ENCODE data around the gene ALPI. TPM values are rescaled to one million over a fixed set of nuclear protein-coding genes. Genes with fewer than 3 reads are reported as not detected.

ALPI gene
- polyA plus RNA-seq, 2 donors, result not detected

DNA sequence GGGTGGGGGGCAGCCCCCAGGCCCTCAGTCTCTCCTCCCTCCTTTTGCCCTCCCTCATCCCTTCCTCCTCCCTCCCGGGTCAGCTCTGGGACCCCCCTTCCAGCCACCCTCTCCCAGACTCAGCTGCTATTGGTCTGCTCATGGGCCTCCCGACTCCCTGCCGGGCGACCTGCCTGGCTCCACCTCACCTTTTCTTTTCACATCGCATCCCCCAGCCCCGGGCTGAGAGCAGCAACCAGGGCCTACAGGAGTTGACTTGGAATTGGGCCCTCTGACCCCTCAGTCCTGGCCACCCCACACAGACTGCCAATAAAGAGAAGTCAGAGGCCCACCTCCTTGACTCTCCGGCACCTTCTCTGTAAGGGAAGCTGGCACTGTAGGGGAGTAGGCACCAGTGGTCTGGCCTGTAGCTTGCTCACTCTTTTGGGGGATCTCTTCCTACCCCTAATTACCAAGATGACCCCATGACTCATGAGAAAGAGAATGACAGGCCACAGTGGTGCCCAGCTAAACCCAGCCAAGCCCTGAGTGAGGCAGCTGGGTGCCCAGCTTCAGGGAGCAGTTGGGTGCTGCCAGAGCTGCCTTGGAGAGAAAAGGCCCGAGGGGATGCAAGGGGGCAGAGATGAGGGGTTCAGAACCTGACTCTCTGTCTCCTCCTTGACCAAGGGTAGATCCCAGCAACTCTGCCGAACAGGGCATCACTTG lies 33.7 kb downstream of the ALPI start:
- WGBS, 2 donors, result 73 to 75% methylated on average over 9 of the region's 9 CpGs
- Histone ChIP-seq H3K27me3 (ENCODE audit: control insufficient read depth in 1 of 2, insufficient read depth in 2 of 2, low read length in 2 of 2) (peaks cover 19 to 21% of the 10 kb centered on the region in 2 donors), H3K4me3 (ENCODE audit: low read depth in 1 of 2, low read length in 2 of 2) (no peak overlapping the region), H3K9me3 (ENCODE audit: control insufficient read depth in 2 of 2, insufficient read depth in 1 of 2, low read depth in 1 of 2, low read length in 1 of 2) (no peaks in the 10 kb centered on the region), H3K36me3 (ENCODE audit: control insufficient read depth in 2 of 2, insufficient read depth in 2 of 2, low read length in 1 of 2) (no peaks in the 10 kb centered on the region), H3K4me1 (ENCODE audit: control insufficient read depth in 2 of 2, insufficient read depth in 2 of 2, low read length in 1 of 2) (peaks cover 3 to 7% of the 10 kb centered on the region in 2 donors), H3K27ac (ENCODE audit: low read depth in 2 of 2, low read length in 1 of 2) (no peak overlapping the region)

DNA sequence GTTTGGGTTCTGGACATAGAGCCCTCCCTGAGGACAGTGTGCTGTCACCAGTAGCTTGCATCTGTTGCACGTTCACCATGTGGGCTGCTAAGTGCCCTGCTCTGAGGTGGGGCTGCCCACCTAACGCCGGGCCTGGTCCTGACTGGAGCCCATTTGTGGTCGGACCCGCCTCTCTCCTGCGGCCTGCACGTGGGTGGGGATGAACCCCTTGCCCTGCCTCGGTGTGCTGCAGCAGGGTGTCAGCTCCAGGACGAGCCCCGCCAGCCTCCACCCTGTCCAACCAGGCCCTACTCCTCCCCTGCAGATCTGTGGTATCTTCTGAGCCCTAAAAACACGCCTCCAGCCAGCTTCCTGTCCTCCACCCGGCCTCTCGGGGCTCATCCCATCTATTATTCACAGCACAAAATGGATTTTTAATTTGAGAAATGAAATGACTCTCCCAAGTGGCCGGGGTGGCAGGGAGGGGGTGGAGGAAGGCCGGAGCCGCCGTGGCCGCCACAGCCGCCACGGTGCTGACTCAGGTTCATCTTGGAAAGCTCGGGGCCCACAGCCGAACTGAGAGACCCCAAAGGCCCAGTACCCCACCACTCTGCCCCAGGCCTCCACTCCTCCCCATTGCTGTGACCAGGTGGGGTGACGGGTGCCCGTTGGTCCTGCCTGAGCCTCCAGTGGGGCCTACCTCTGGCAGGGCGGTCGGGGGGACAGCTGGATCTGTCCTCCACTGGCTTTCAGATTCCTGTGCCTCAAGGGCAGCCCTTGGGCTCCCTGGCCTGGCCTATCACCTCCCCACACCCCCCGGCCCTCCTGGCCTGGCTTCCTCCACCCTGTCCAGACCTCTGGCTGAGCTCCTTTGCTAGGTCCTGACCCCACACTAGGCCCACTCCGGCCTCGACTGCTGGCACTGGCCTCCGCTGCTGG lies 34.5 kb downstream of the ALPI start:
- whole genome bisulfite sequencing, 2 donors, result 81 to 86% methylated on average over 30 of the region's 30 CpGs
- Histone ChIP-seq H3K4me3 (ENCODE audit: low read depth in 1 of 2, low read length in 2 of 2) (no peak overlapping the region), H3K9me3 (ENCODE audit: control insufficient read depth in 2 of 2, insufficient read depth in 1 of 2, low read depth in 1 of 2, low read length in 1 of 2) (no peaks in the 10 kb centered on the region), H3K27ac (ENCODE audit: low read depth in 2 of 2, low read length in 1 of 2) (no peak overlapping the region), H3K4me1 (ENCODE audit: control insufficient read depth in 2 of 2, insufficient read depth in 2 of 2, low read length in 1 of 2) (peaks cover 3 to 7% of the 10 kb centered on the region in 2 donors), H3K27me3 (ENCODE audit: control insufficient read depth in 1 of 2, insufficient read depth in 2 of 2, low read length in 2 of 2) (peaks cover 19 to 20% of the 10 kb centered on the region in 2 donors), H3K36me3 (ENCODE audit: control insufficient read depth in 2 of 2, insufficient read depth in 2 of 2, low read length in 1 of 2) (no peaks in the 10 kb centered on the region)

DNA sequence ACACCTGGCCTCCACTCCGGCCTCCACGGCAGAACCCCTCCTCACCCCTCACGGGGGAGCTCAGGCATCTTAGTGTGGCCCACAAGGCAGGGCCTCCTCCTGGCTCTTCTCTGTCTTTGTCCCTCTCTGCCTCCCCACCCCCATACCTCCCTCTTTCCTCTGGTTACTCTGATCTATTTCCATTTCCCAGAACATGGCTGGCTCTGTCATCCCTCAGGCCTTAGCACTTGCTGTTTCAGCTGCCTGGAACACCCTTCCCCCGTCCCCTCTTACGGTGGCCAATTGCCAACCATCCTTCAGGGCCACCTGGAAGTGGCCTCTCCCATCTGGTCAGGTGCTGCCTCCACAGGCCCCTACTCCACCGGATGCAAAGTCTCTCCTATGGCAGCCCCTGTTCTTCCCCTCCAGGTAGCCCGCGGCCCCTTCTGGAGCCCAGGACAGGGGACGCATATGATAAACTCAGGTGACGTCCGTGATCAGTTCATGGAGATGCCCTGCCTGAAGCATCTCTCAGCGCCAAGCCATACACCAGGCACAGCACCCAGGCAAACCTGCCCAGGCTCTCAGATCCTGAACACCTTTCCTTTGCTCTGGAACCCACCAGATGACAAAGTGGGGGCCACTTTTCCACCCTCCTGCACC lies 35.3 kb downstream of the ALPI start:
- Histone ChIP-seq H3K27ac (ENCODE audit: low read depth in 2 of 2, low read length in 1 of 2) (no peak overlapping the region), H3K4me3 (ENCODE audit: low read depth in 1 of 2, low read length in 2 of 2) (no peak overlapping the region), H3K27me3 (ENCODE audit: control insufficient read depth in 1 of 2, insufficient read depth in 2 of 2, low read length in 2 of 2) (peaks cover 16 to 19% of the 10 kb centered on the region in 2 donors), H3K36me3 (ENCODE audit: control insufficient read depth in 2 of 2, insufficient read depth in 2 of 2, low read length in 1 of 2) (no peaks in the 10 kb centered on the region), H3K9me3 (ENCODE audit: control insufficient read depth in 2 of 2, insufficient read depth in 1 of 2, low read depth in 1 of 2, low read length in 1 of 2) (no peaks in the 10 kb centered on the region), H3K4me1 (ENCODE audit: control insufficient read depth in 2 of 2, insufficient read depth in 2 of 2, low read length in 1 of 2) (peaks cover 0 to 7% of the 10 kb centered on the region in 2 donors)
- WGBS, 2 donors, result 88 to 91% methylated on average over 12 of the region's 12 CpGs

DNA sequence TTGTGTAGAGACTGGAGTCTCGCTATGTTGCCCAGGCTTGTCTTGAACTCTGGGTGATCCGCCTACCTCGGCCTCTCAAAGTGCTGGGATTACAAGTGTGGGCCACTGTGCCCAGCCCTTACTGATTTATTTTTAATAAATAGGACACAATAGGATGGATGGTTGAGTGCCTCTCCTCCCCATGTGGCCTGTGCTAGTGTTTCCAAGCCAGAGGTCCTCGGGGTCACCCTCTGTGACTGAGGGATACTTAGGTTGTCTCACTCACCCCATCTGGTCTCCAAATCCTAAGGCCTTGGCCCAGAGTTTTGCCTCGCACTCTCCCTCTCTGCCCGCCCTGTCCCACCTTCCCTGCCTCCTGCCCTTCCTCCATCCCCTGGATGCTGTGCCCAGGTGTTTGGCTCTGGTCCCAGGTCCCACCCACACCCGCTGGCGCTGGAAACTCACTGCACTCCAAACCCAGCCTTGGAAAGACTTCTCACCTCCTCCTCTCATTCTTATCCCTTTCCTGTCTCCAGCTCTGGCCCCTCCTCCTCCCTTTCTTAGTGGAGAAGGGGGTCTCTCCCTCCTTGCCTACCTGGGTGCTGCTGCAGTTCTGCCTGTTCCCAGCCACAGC lies 36.4 kb downstream of the ALPI start:
- no peaks in the 10 kb centered on the region for H3K36me3 ChIP-seq (ENCODE audit: control insufficient read depth in 2 of 2, insufficient read depth in 2 of 2, low read length in 1 of 2)
- 62 to 70% methylated on average over 8 of the region's 8 CpGs for WGBS, 2 donors
- H3K27ac ChIP-seq (ENCODE audit: low read depth in 2 of 2, low read length in 1 of 2), result no peak overlapping the region
- no peak overlapping the region for H3K4me3 ChIP-seq (ENCODE audit: low read depth in 1 of 2, low read length in 2 of 2)
- no peaks in the 10 kb centered on the region for H3K9me3 ChIP-seq (ENCODE audit: control insufficient read depth in 2 of 2, insufficient read depth in 1 of 2, low read depth in 1 of 2, low read length in 1 of 2)
- H3K4me1 ChIP-seq (ENCODE audit: control insufficient read depth in 2 of 2, insufficient read depth in 2 of 2, low read length in 1 of 2), result no peaks in the 10 kb centered on the region
- peaks cover 9 to 19% of the 10 kb centered on the region in 2 donors for H3K27me3 ChIP-seq (ENCODE audit: control insufficient read depth in 1 of 2, insufficient read depth in 2 of 2, low read length in 2 of 2)

DNA sequence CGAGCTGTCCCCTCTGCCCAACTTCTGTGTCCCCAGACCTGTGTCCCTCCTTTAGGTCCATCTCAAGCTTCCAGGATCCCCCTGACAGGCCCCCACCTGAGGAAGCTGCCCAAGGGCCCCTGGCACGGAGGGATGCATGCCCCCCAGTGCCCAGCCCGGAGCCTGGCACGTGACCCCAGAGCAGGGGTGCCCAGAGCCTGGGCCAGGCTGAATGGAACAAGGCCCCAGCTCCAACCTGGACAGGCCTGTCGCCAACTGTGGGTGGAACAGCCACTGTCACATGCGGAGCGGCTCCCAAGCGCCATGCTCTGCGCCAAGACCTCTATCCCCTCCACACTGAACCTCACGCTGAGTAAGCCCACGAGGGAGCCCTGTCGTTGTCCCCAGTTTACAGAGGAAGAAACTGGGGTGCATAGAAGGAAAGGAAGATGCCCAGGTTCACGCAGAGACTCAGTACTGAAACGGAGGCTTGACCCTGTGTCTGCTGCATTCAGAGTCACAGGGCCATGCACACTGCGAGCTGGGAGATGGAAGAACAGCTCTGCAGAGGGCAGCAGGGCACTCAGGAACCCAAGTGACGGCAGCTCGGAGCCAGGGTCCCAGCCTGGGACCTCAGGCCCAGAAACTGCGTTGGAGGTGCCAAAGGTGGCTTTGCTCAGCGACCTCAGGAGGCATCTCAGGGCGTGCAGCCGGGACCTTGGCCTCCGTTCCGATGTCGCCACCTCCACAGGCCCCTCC lies 37.2 kb downstream of the ALPI start:
- Histone ChIP-seq H3K27me3 (ENCODE audit: control insufficient read depth in 1 of 2, insufficient read depth in 2 of 2, low read length in 2 of 2) (peaks cover 5 to 12% of the 10 kb centered on the region in 2 donors), H3K27ac (ENCODE audit: low read depth in 2 of 2, low read length in 1 of 2) (no peak overlapping the region), H3K4me1 (ENCODE audit: control insufficient read depth in 2 of 2, insufficient read depth in 2 of 2, low read length in 1 of 2) (no peaks in the 10 kb centered on the region), H3K4me3 (ENCODE audit: low read depth in 1 of 2, low read length in 2 of 2) (no peak overlapping the region), H3K36me3 (ENCODE audit: control insufficient read depth in 2 of 2, insufficient read depth in 2 of 2, low read length in 1 of 2) (no peaks in the 10 kb centered on the region), H3K9me3 (ENCODE audit: control insufficient read depth in 2 of 2, insufficient read depth in 1 of 2, low read depth in 1 of 2, low read length in 1 of 2) (no peaks in the 10 kb centered on the region)
- WGBS, 2 donors, result 85 to 86% methylated on average over 24 of the region's 24 CpGs

DNA sequence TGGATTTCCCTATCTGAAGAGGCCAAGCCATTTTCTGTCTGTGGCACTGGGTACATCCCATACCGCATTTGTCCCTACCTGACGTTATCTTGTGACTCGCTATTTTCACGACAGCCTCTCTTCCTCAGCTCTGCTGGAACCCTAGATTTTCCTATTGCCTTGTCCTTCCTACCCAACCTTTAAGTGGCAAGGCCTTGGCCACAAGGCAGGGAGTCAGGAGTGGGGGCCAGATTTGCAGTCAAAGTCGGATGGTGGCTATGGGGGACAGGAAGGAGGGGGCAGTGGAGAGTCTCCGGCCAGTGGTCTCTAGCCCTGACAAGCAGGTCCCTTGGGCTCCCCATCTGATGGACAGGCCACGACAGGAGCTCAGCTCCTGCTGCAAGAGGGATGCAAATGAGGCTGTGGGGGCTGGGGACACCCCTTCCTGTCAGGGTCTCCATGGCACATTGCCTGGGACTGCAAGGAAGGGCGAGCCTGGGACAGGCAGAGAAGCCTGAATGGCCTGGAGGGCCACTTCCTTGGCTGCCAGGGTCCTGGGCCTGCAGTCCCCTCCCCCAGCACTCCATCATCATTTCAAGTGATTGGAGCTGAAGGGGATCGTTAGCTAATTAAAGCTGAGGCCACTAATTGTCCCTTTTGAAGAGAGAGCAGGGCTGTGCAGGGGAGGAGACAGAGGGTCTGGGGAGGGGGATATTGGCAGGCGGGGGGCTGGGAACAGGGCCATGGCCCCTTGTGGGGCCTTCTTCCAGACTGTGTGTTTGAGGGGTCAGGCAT lies 37.9 kb downstream of the ALPI start:
- WGBS, 2 donors, result 78 to 84% methylated on average over 10 of the region's 10 CpGs
- H3K27ac ChIP-seq (ENCODE audit: low read depth in 2 of 2, low read length in 1 of 2), result no peak overlapping the region
- no peak overlapping the region for H3K4me3 ChIP-seq (ENCODE audit: low read depth in 1 of 2, low read length in 2 of 2)
- peaks cover 0 to 6% of the 10 kb centered on the region in 2 donors for H3K27me3 ChIP-seq (ENCODE audit: control insufficient read depth in 1 of 2, insufficient read depth in 2 of 2, low read length in 2 of 2)
- H3K4me1 ChIP-seq (ENCODE audit: control insufficient read depth in 2 of 2, insufficient read depth in 2 of 2, low read length in 1 of 2), result no peaks in the 10 kb centered on the region
- H3K36me3 ChIP-seq (ENCODE audit: control insufficient read depth in 2 of 2, insufficient read depth in 2 of 2, low read length in 1 of 2), result no peaks in the 10 kb centered on the region
- no peaks in the 10 kb centered on the region for H3K9me3 ChIP-seq (ENCODE audit: control insufficient read depth in 2 of 2, insufficient read depth in 1 of 2, low read depth in 1 of 2, low read length in 1 of 2)

DNA sequence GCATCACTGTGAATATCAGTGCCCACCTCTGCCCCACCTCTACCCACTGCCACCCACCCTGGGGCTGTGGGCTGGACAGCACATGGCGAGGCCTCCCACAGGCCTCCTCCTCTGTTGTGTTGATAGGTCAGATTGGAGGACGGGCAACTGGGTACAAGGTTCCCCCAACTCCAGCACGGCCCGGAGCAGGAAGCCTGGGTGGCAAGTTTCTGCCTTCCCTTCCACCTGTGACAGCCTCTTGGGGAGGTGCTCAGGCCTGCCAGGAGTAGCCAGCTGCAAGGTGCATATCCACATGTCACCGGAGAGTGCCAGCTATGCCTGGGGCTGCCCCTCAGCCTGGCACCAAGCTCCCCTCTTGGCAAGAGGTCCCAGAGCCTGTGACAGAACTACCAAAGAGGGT lies 38.6 kb downstream of the ALPI start:
- WGBS, 2 donors, result 76 to 77% methylated on average over 5 of the region's 5 CpGs

DNA sequence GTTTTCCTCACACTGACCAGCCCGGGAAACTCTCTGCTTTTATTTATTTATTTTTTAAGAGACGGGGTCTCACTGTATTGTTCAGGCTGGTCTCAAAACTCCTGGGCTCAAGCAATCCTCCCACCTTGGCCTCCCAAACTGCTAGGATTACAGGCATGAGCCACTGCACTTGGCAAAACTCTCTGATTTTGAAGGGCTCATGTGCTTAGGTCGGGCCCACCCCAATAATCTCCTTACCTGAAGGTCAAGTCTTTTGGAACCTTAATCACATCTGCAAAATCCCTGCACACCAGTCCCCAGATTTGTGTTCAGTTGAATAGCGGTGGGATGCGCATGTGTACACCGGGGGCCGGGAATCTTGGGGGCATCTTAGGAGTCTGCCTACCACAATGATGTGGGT lies 39.3 kb downstream of the ALPI start:
- Histone ChIP-seq H3K27ac (ENCODE audit: low read depth in 2 of 2, low read length in 1 of 2) (no peak overlapping the region), H3K27me3 (ENCODE audit: control insufficient read depth in 1 of 2, insufficient read depth in 2 of 2, low read length in 2 of 2) (no peaks in the 10 kb centered on the region), H3K9me3 (ENCODE audit: control insufficient read depth in 2 of 2, insufficient read depth in 1 of 2, low read depth in 1 of 2, low read length in 1 of 2) (no peaks in the 10 kb centered on the region), H3K36me3 (ENCODE audit: control insufficient read depth in 2 of 2, insufficient read depth in 2 of 2, low read length in 1 of 2) (no peaks in the 10 kb centered on the region), H3K4me1 (ENCODE audit: control insufficient read depth in 2 of 2, insufficient read depth in 2 of 2, low read length in 1 of 2) (no peaks in the 10 kb centered on the region), H3K4me3 (ENCODE audit: low read depth in 1 of 2, low read length in 2 of 2) (no peak overlapping the region)
- WGBS, 2 donors, result 89% methylated on average over 7 of the region's 7 CpGs

More for the DNA sequence above, 38.6 kb downstream of the ALPI start:
- no peaks in the 10 kb centered on the region for H3K4me1 ChIP-seq (ENCODE audit: control insufficient read depth in 2 of 2, insufficient read depth in 2 of 2, low read length in 1 of 2)
- no peaks in the 10 kb centered on the region for H3K36me3 ChIP-seq (ENCODE audit: control insufficient read depth in 2 of 2, insufficient read depth in 2 of 2, low read length in 1 of 2)
- H3K27me3 ChIP-seq (ENCODE audit: control insufficient read depth in 1 of 2, insufficient read depth in 2 of 2, low read length in 2 of 2), result peaks cover 0 to under 1% of the 10 kb centered on the region in 2 donors
- no peaks in the 10 kb centered on the region for H3K9me3 ChIP-seq (ENCODE audit: control insufficient read depth in 2 of 2, insufficient read depth in 1 of 2, low read depth in 1 of 2, low read length in 1 of 2)
- no peak overlapping the region for H3K27ac ChIP-seq (ENCODE audit: low read depth in 2 of 2, low read length in 1 of 2)
- H3K4me3 ChIP-seq (ENCODE audit: low read depth in 1 of 2, low read length in 2 of 2), result no peak overlapping the region
